GM21528 (cell line): ENCODE results near the gene SPPL2C.

Source experiments
- ATAC-seq: cut with Tn5 transposase; IDR thresholded peaks from one replicate; pipeline ENCODE4 v1.9.1; 2021; ENCODE audit warnings: mild to moderate bottlenecking, moderate library complexity; ENCODE audit not compliant: unreplicated experiment, low FRiP score

Gene SPPL2C

GRCh38 chr17:45844695-45845375 lies at the start of gene SPPL2C:
SPPL2C (plus strand) TSS chr17:45844881; CDS start chr17:45844907, 26 bp downstream.
- ATAC-seq = no peak

- ATAC-seq = no peak
Observed at GRCh38 chr17:45800816-45801215, 43.9 kb upstream of the SPPL2C start.

DNA sequence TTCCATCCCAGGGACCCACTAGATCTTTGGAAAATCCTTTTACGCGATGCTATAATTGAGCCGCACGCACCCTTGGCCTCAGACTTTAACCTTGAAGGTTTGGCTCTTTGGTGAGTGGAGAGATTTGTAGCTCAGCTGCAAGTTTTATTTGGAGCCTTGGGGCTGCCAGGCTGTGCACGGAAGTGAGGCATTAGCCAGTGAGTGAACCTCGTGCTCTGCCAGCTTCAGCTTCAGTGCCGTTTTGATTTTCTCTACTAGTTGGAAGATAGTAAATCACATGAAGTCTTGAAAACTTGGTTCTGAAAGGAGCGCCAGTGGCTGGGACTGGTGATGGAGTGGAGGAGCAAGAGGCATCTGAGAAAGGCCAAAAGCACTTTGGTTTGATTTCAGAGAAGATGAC lies 43.3 kb upstream of the SPPL2C start:
- no peak for ATAC-seq

DNA sequence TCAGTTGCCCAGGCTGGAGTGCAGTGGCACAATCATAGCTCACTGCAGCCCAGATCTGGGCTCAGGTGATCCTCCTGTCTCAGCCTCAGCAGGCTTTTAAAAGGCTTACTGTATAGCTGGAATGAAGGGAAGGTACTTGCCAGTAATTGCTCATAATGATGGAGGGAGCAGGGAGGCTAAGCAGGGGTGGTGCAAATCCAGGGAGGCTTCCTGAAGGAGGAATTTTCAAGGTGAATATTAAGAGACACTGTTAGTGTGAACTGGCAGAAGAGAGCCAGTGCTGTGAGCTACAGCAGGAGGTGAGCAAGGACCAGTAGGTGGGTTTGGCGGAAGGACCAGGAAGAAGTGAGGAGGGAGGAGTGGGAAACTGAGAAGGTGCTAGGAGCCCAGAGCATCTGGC lies 35.8 kb upstream of the SPPL2C start:
- ATAC-seq = no peak

- ATAC-seq = no peak
Observed at GRCh38 chr17:45809499-45809898, 35.2 kb upstream of the SPPL2C start.

GRCh38 chr17:45812102-45812501 lies 32.6 kb upstream of the SPPL2C start:
- ATAC-seq = no peak

- no peak for ATAC-seq
Observed at GRCh38 chr17:45813048-45813725, 31.5 kb upstream of the SPPL2C start.

GRCh38 chr17:45814622-45815606 lies 29.8 kb upstream of the SPPL2C start:
- no peak for ATAC-seq

GRCh38 chr17:45815752-45816151 lies 28.9 kb upstream of the SPPL2C start:
- ATAC-seq = no peak

DNA sequence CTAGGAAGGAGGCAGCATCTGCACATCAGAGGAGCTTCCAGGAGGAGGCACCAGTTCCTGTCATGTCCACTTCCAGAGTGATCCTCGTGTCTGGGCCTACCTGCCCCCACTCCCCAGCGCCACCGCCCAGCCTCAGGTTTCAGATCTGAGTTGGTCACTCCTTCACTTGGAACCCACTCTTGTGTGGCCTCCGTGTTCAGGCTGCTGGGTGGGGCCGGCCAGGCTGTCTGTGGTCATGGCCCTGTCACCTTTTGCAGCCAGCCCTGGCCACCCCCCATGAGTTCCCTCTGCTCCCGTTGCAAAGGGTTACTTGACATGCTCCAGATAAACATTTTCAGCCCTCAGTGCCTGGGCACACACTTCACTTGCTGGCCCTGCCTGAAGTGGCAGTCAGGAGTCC lies 26.6 kb upstream of the SPPL2C start:
- no peak for ATAC-seq

DNA sequence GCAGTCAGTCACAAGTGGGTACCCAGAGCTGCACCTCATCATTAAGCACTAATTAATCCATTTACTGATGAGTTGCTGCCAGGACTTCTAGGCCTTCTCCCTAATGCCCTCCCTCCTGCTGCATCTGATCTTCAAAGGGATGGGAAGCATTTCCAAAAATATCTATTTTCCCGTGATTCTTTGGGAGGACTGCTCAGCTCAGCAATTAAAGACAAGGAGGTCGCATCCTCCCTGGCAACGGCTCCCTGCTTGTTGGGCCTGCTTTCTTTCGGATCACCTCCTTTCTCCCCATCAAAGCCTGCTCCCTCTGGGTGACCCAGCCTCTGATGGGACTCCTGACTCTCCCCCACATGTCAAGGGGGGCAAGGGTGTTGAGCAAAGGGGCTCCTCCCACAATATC lies 26.0 kb upstream of the SPPL2C start:
- no peak for ATAC-seq

- ATAC-seq = no peak
Observed at GRCh38 chr17:45819632-45820031, 25.0 kb upstream of the SPPL2C start.

- ATAC-seq = no peak
Observed at GRCh38 chr17:45820052-45820780, 24.5 kb upstream of the SPPL2C start.

DNA sequence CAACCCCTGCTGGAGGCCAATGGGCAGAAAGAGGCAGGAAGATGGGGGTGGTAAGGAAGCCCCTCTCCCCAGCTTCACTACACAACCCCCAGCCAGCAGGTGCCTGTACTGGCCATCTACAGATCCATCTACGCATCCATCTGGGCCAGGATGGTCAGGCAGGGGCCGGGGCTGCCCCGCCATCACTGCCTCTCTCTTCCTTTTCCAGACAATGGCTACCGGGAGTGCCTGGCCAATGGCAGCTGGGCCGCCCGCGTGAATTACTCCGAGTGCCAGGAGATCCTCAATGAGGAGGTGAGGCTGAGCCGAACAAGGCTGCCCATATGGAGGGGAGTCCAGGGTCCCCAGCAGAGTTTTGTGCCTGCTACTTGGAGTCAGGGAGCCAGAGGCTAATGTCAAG lies 23.5 kb upstream of the SPPL2C start:
- ATAC-seq = no peak

GRCh38 chr17:45823598-45823997 lies 21.1 kb upstream of the SPPL2C start:
- no peak for ATAC-seq

DNA sequence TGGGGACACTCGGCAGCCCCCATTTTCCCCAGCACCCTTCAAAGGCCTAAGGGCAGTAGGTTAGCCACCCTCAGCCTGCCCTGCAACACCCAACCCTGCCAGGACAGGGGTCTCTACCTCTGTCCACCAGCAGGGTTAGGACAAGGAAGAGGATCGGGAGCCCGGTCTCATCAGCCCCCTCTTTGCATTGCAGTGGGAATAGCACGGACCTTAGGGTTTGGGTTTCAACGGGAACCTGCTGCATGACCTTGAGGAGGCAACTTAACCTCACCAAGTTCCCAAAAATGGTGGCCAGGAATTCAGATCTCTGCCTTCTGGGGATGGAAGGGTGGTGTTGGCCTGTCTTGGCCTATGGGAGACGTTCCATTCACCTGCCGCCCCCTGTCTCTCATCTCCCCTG lies 20.2 kb upstream of the SPPL2C start:
- no peak for ATAC-seq

- ATAC-seq = no peak
Observed at GRCh38 chr17:45824901-45825492, 19.7 kb upstream of the SPPL2C start.

DNA sequence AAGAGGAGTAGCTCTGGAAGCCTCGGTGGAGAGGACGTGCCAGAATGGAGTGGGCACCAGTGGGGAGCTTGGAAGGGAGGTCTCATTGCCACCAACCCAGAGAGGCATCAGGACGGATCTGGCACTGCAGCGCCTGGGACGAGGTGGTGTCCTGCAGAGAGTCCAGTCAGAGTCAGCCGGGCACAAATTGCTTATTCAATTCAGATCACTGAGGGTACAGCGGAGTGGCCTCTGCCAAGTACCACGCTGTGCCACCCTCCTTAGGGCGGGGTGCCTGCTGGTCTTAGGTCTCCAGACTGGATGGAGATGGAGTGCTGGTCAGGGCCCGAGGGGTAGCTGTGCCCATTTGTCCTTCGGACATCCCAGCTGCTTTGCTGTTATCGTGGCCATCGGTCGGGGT lies 18.9 kb upstream of the SPPL2C start:
- ATAC-seq = no peak

- no peak for ATAC-seq
Observed at GRCh38 chr17:45826919-45827588, 17.6 kb upstream of the SPPL2C start.

GRCh38 chr17:45828171-45828570 lies 16.5 kb upstream of the SPPL2C start:
- ATAC-seq = no peak
